Endothelial cell (in vitro differentiated cells): ENCODE results near the gene ANKRD29. TPM values are rescaled to one million over a fixed set of nuclear protein-coding genes. Genes with fewer than 3 reads are reported as not detected.

ENCODE experiments used
- DNase-seq: peaks from one replicate; pipeline ENCODE4 v3.0.0; 2021; ENCODE audit warnings: low spot score
- H3K27ac Mint-ChIP-seq: one replicate; pipeline ENCODE4 v1.8.0; 2021; ENCODE audit warnings: mixed read lengths, inconsistent platforms; ENCODE audit not compliant: unreplicated experiment
- H3K27me3 Mint-ChIP-seq: one replicate; pipeline ENCODE4 v1.8.0; 2021; ENCODE audit warnings: mild to moderate bottlenecking, moderate library complexity, mixed read lengths, inconsistent platforms; ENCODE audit not compliant: unreplicated experiment
- H3K36me3 Mint-ChIP-seq: one replicate; pipeline ENCODE4 v1.8.0; 2021; ENCODE audit warnings: mild to moderate bottlenecking, low read depth, mixed read lengths, inconsistent platforms; ENCODE audit not compliant: unreplicated experiment
- H3K4me1 Mint-ChIP-seq: one replicate; pipeline ENCODE4 v1.8.0; 2021; ENCODE audit warnings: mild to moderate bottlenecking, mixed read lengths, inconsistent platforms; ENCODE audit not compliant: unreplicated experiment
- H3K4me3 Mint-ChIP-seq: one replicate; pipeline ENCODE4 v1.8.0; 2021; ENCODE audit warnings: mild to moderate bottlenecking, mixed read lengths, inconsistent platforms; ENCODE audit not compliant: unreplicated experiment
- H3K9me3 Mint-ChIP-seq: one replicate; pipeline ENCODE4 v1.8.0; 2021; ENCODE audit warnings: mixed read lengths, inconsistent platforms; ENCODE audit not compliant: unreplicated experiment
- CTCF ChIP-seq: fragments of 200-600 bp; sonication (generic); IDR thresholded peaks from one replicate; pipeline ENCODE4 v1.5.0; 2021; ENCODE audit warnings: antibody characterized with exemption; ENCODE audit not compliant: unreplicated experiment
- total RNA-seq: library from RNA; stranded (reverse); fragmentation: NEBNext Ultra II Directional; extraction: Animal tissue kit (Norgen Biotek cat#: 25700); gene quantifications from one replicate; pipeline ENCODE4 v1.2.1, GENCODE V29; 2021; ENCODE audit not compliant: unreplicated experiment

ANKRD29 gene
- total RNA-seq, 1 donor from 2014 or later = not detected

GRCh38 chr18:23592911-23593310, 69.8 kb downstream of the ANKRD29 start:
- H3K36me3 Mint-ChIP-seq = no peaks in the 10 kb centered on the region
- H3K27ac Mint-ChIP-seq = no peak overlapping the region
- H3K4me3 Mint-ChIP-seq = no peak overlapping the region
- peaks cover 6% of the 10 kb centered on the region for H3K4me1 Mint-ChIP-seq
- H3K27me3 Mint-ChIP-seq = no peaks in the 10 kb centered on the region
- DNase-seq = no peak
- no peaks in the 10 kb centered on the region for H3K9me3 Mint-ChIP-seq
- TF ChIP-seq CTCF = no peak

- Mint-ChIP-seq H3K4me3 (no peak overlapping the region), H3K27ac (no peak overlapping the region), H3K27me3 (no peaks in the 10 kb centered on the region), H3K36me3 (no peaks in the 10 kb centered on the region), H3K9me3 (no peaks in the 10 kb centered on the region), H3K4me1 (no peaks in the 10 kb centered on the region)
- no peak for TF ChIP-seq CTCF
- no peak for DNase-seq
These were observed 71.7 kb downstream of the ANKRD29 start for GRCh38 chr18:23591011-23591410.

- H3K4me3 Mint-ChIP-seq = no peak overlapping the region
- H3K36me3 Mint-ChIP-seq = no peaks in the 10 kb centered on the region
- no peaks in the 10 kb centered on the region for H3K9me3 Mint-ChIP-seq
- H3K27me3 Mint-ChIP-seq = peaks cover 3% of the 10 kb centered on the region
- peaks cover 5% of the 10 kb centered on the region for H3K4me1 Mint-ChIP-seq
- no peak overlapping the region for H3K27ac Mint-ChIP-seq
- DNase-seq = no peak
- TF ChIP-seq CTCF = no peak
These were observed 73.7 kb downstream of the ANKRD29 start for GRCh38 chr18:23588836-23589560.

GRCh38 chr18:23587220-23587642, 75.5 kb downstream of the ANKRD29 start:
- Mint-ChIP-seq H3K9me3 (no peaks in the 10 kb centered on the region), H3K36me3 (no peaks in the 10 kb centered on the region), H3K27me3 (peaks cover 3% of the 10 kb centered on the region), H3K27ac (peak overlapping the region; percentile 52), H3K4me3 (peak overlapping the region; percentile 85), H3K4me1 (peaks cover 5% of the 10 kb centered on the region)
- DNase-seq = no peak
- no peak for TF ChIP-seq CTCF

- Mint-ChIP-seq H3K4me1 (peaks cover 5% of the 10 kb centered on the region), H3K4me3 (peak within 1 kb of the TSS; percentile 94), H3K27me3 (peaks cover 3% of the 10 kb centered on the region), H3K9me3 (no peaks in the 10 kb centered on the region), H3K27ac (peak within 1 kb of the TSS; percentile 92), H3K36me3 (no peaks in the 10 kb centered on the region)
- DNase-seq = peak; percentile 95
- TF ChIP-seq CTCF = peak; percentile 98
These were observed 76.2 kb downstream of the ANKRD29 start, which contains the start of gene NPC1 for GRCh38 chr18:23586249-23587196. TSS of gene NPC1 (minus strand) at chr18:23586506. CDS start at chr18:23586343, 163 bp downstream.
